Gastroesophageal sphincter (tissue), 4 donors: ENCODE results near the gene TBC1D1. TPM values are rescaled to one million over a fixed set of nuclear protein-coding genes. Genes with fewer than 3 reads are reported as not detected.

ENCODE experiments used
- ATAC-seq: fragments of 150-250 bp; one replicate; pipeline ENCODE4 v1.9.1; 2016; ENCODE audit warnings: mild to moderate bottlenecking, moderate library complexity
- H3K27ac ChIP-seq, 4 donors: fragments of 200-600 bp; sonication (generic) in 3 of 4; 1 replicate in 3 of 4; 2 replicates in 1 of 4; pipeline ENCODE4 v1.5.1; 2016 to 2019
- H3K27me3 ChIP-seq: fragments of 200-600 bp; sonication (generic); one replicate; pipeline ENCODE4 v1.5.1; 2019
- H3K36me3 ChIP-seq, 2 donors: fragments of 200-600 bp; sonication (generic); one replicate each; pipeline ENCODE4 v1.5.1; 2019; ENCODE audit warnings: control low read depth in 1 of 2
- H3K4me1 ChIP-seq, 3 donors: fragments of 200-600 bp; sonication (generic); 1 replicate in 2 of 3; 2 replicates in 1 of 3; pipeline ENCODE4 v1.5.1; 2016 to 2019; ENCODE audit warnings: control low read depth in 2 of 3
- H3K4me3 ChIP-seq, 2 donors: fragments of 200-600 bp; sonication (generic); one replicate each; pipeline ENCODE4 v1.5.1; 2019; ENCODE audit warnings: mild to moderate bottlenecking in 1 of 2, moderate library complexity in 1 of 2
- H3K9me3 ChIP-seq, 3 donors: fragments of 200-600 bp; sonication (generic); one replicate each; pipeline ENCODE4 v1.5.1; 2017 to 2019; ENCODE audit warnings: control low read depth in 2 of 3
- EP300 ChIP-seq: sonication (generic); formaldehyde crosslinking; IDR thresholded peaks from one replicate; pipeline ENCODE4 v1.6.1; 2017; ENCODE audit warnings: antibody characterized with exemption, mild to moderate bottlenecking
- POLR2A ChIP-seq, 2 donors: fragments of 450-650 bp; IDR thresholded peaks; one replicate each; pipeline ENCODE4 v1.6.1; 2017; ENCODE audit warnings: antibody characterized with exemption in 2 of 2, mild to moderate bottlenecking in 2 of 2, moderate library complexity in 1 of 2
- POLR2AphosphoS5 ChIP-seq: sonication (generic); formaldehyde crosslinking; IDR thresholded peaks from one replicate; pipeline ENCODE4 v1.6.1; 2017; ENCODE audit warnings: antibody characterized with exemption
- WGBS, 2 donors: methylation state at CpG; one replicate each; pipeline ENCODE4 v1.1.5; 2018; ENCODE audit warnings: low coverage in 1 of 2; 5-methylcytosine and 5-hydroxymethylcytosine counted together
- total RNA-seq, 4 donors: library from RNA; depleted of rRNA; stranded (reverse); fragments of >200 nt; gene quantifications; one replicate each; pipeline ENCODE4 v1.1.0, GENCODE V29; 2016
- TF ChIP-seq, protein P1 (sequence below), 4 experiments: fragments of 200-600 bp in 2 of 4; fragments of 450-650 bp in 2 of 4; sonication (generic) in 1 of 4; IDR thresholded peaks; one replicate each; pipeline ENCODE4 v1.5.1; 2017 to 2019; ENCODE audit warnings: antibody characterized with exemption in 4 of 4, mild to moderate bottlenecking in 2 of 4, moderate library complexity in 2 of 4

The TBC1D1 gene
- total RNA-seq, 4 donors from 2014 or later: 190 to 279 (median 241) TPM

DNA sequence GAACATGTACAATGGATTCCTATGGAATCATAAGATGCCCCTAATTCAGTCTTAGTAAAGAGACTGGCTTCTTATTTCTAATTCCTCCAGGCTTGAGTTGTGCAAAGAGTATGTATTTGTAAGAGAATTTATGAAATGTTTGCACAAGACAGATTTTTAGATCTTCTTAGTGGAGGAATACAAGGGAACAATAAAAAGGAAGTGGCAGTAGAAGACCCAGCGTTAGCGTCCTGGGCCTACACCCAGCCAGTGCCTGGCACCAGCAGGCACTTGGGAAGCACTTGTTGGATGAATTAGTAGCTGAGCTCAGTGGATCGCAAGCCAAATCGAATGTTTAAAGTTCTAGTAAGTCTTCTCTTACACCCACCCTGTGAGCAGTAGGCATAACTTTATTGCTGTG, 226.7 kb downstream of the TBC1D1 start:
- TF ChIP-seq POLR2A (IDR thresholded peaks at IDR 0.05): no peak
- TF ChIP-seq POLR2AphosphoS5: no peak
- TF ChIP-seq, protein P1, sequence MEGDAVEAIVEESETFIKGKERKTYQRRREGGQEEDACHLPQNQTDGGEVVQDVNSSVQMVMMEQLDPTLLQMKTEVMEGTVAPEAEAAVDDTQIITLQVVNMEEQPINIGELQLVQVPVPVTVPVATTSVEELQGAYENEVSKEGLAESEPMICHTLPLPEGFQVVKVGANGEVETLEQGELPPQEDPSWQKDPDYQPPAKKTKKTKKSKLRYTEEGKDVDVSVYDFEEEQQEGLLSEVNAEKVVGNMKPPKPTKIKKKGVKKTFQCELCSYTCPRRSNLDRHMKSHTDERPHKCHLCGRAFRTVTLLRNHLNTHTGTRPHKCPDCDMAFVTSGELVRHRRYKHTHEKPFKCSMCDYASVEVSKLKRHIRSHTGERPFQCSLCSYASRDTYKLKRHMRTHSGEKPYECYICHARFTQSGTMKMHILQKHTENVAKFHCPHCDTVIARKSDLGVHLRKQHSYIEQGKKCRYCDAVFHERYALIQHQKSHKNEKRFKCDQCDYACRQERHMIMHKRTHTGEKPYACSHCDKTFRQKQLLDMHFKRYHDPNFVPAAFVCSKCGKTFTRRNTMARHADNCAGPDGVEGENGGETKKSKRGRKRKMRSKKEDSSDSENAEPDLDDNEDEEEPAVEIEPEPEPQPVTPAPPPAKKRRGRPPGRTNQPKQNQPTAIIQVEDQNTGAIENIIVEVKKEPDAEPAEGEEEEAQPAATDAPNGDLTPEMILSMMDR (IDR thresholded peaks at IDR 0.05): no peak
- no peak for TF ChIP-seq EP300
- Histone ChIP-seq H3K9me3 (no peaks in the 10 kb centered on the region), H3K4me3 (no peak overlapping the region), H3K36me3 (peaks cover 0 to 82% of the 10 kb centered on the region in 2 donors), H3K4me1 (peaks cover 0 to 37% (median 0%) of the 10 kb centered on the region in 3 donors), H3K27me3 (no peaks in the 10 kb centered on the region), H3K27ac (no peak overlapping the region)
- ATAC-seq: no peak
- WGBS, 2 donors: 76 to 93% methylated on average over 4 of the region's 4 CpGs

DNA sequence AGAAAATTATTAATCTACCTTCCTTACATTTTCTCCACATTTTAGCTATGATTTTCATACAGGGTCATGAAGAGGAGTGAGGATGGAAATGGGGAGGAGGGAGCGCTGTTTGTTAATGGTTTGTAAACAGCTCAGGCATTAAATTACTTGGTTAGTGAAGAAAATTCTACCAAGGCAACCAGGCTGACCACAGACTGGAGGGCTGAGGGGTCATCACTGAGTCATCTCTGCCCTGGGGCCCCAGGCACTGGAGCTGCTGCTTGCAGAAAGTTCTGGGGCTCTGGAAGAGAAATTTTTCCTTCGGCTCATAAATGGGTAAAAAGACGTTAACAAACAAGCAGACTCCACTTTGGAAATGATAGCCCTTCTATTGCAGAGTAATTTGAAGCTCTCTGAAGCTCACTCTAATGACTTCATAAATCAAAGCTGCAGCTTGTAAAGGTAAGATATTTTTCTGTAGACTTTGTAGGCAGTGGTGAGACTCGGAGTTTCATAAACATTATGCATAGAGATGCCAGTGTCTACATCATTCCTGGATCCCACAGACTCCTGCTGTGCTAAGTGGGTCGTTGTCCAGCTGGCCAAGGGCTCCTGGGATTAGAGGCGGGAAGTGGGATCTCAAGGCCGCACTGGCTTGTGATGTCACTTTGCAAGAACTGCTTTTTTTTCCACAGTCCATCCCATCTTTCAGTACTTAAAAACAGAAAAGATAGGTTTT, 228.9 kb downstream of the TBC1D1 start:
- no peaks in the 10 kb centered on the region for H3K27me3 ChIP-seq
- H3K36me3 ChIP-seq: peaks cover 0 to 82% of the 10 kb centered on the region in 2 donors
- no peak overlapping the region for H3K4me3 ChIP-seq
- no peak for ATAC-seq
- peak overlapping the region in 1 of 4 donors; percentile 19 for H3K27ac ChIP-seq
- no peak for TF ChIP-seq EP300
- no peak for TF ChIP-seq POLR2A (IDR thresholded peaks at IDR 0.05)
- TF ChIP-seq, protein P1 (IDR thresholded peaks at IDR 0.05): no peak
- no peak for TF ChIP-seq POLR2AphosphoS5
- 41 to 52% methylated on average over 7 of the region's 7 CpGs for WGBS, 2 donors
- no peaks in the 10 kb centered on the region for H3K9me3 ChIP-seq
- peaks cover 0 to 15% (median 0%) of the 10 kb centered on the region in 3 donors for H3K4me1 ChIP-seq

DNA sequence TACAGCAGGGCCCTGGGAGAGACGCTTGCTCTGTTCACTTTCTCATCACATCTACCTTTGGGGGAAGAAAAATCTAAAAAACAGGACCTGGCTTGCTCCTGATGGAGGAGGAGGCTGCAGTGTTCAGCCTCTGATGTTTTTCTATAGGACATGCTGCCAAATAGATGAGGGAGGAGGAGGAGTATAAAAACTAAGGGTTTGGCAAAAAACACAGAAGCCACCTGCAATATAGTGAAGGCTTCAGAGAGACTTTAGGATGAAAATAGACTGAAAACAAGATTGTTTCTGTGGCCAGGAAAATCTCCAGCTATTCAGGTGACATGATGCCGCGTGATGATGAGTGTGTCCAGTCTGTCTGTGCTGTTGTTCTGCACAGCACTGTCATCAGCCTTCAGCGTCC, 229.9 kb downstream of the TBC1D1 start:
- no peaks in the 10 kb centered on the region for H3K27me3 ChIP-seq
- TF ChIP-seq POLR2AphosphoS5 (no peak), EP300 (no peak), POLR2A (IDR thresholded peaks at IDR 0.05) (no peak)
- TF ChIP-seq, protein P1 (IDR thresholded peaks at IDR 0.05): no peak
- H3K27ac ChIP-seq: no peak overlapping the region
- 95 to 97% methylated on average over 3 to 4 of the region's 4 CpGs for WGBS, 2 donors
- H3K4me3 ChIP-seq: no peak overlapping the region
- H3K36me3 ChIP-seq: peaks cover 0 to 84% of the 10 kb centered on the region in 2 donors
- no peak for ATAC-seq
- peaks cover 0 to 14% (median 0%) of the 10 kb centered on the region in 3 donors for H3K4me1 ChIP-seq
- H3K9me3 ChIP-seq: no peaks in the 10 kb centered on the region

- Histone ChIP-seq H3K27ac (no peak overlapping the region), H3K27me3 (no peaks in the 10 kb centered on the region), H3K9me3 (no peaks in the 10 kb centered on the region), H3K4me3 (no peak overlapping the region), H3K36me3 (peaks cover 0 to 84% of the 10 kb centered on the region in 2 donors), H3K4me1 (peaks cover 0 to 14% (median 0%) of the 10 kb centered on the region in 3 donors)
- TF ChIP-seq POLR2AphosphoS5 (no peak), POLR2A (IDR thresholded peaks at IDR 0.05) (no peak), EP300 (no peak)
- no peak for ATAC-seq
- 95 to 100% methylated on average over 2 to 3 of the region's 6 CpGs for WGBS, 2 donors
Measured at GRCh38 chr4:38122060-38122459, 231.2 kb downstream of the TBC1D1 start.

DNA sequence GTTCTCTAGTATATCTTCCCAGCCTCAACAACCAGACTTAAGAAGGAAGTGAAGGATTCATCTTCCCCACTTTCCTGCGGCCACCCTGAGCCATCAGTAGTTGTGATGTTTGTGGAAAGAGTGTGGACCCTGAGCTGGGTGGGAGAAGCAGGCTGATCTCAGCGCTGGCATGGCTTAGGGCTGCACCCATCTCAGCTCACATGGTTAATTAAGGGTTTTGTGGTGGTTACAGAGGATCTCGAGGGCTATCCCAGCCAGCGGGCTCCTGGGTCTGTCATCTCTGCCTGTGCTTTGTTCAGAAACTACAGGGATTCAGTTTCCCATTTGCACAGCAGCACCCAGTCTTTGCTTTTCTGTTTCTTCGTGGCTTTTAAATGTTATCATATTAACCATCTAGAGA, 232.7 kb downstream of the TBC1D1 start:
- Histone ChIP-seq H3K4me1 (peaks cover 0 to 20% (median 0%) of the 10 kb centered on the region in 3 donors), H3K36me3 (peaks cover 0 to 73% of the 10 kb centered on the region in 2 donors), H3K9me3 (no peaks in the 10 kb centered on the region), H3K27me3 (no peaks in the 10 kb centered on the region), H3K27ac (no peak overlapping the region), H3K4me3 (no peak overlapping the region)
- 73 to 81% methylated on average over 2 to 5 of the region's 5 CpGs for WGBS, 2 donors
- ATAC-seq: no peak
- TF ChIP-seq POLR2AphosphoS5 (no peak), POLR2A (IDR thresholded peaks at IDR 0.05) (no peak), EP300 (no peak)
- TF ChIP-seq, protein P1 (IDR thresholded peaks at IDR 0.05): no peak
